IMR-90 (cell line): Measurements from ENCODE around the gene NAPA. TPM values are rescaled to one million over a fixed set of nuclear protein-coding genes. Genes with fewer than 3 reads are reported as not detected.
A peak's percentile ranks its signal among the peaks of the same experiment; 100 is the strongest.

Experiments used
- ATAC-seq: fragments of 200-7000 bp; cut with Tn5 transposase; 2 replicates; pipeline ENCODE4 v1.9.1; 2020; ENCODE audit warnings: low read depth, mild to moderate bottlenecking, moderate library complexity
- BruUV-seq: library from RNA; stranded (reverse); fragments of 400-500 nt; replicated peaks from 2 replicates; lab custom pipeline; 2021; lab: Mats Ljungman, UMichigan
- CTCF ChIA-PET: fragments of 300-600 bp; formaldehyde crosslinking; extraction: SDS; loops from one replicate; lab custom pipeline; 2021; ENCODE audit warnings: antibody characterized with exemption; lab: Yijun Ruan, JAX
- POLR2A ChIA-PET: fragments of 300-600 bp; sonication (Branson Sonifier 250); formaldehyde crosslinking; loops from one replicate; lab custom pipeline; 2022; ENCODE audit warnings: antibody characterized with exemption; ENCODE audit not compliant: unreplicated experiment; lab: Charles Lee
- DNase-seq: peaks from one replicate; pipeline ENCODE4 v3.0.0; 2013
- H2AFZ ChIP-seq: replicated peaks from 2 replicates; pipeline ENCODE3; 2013; ENCODE audit warnings: low read length, mild to moderate bottlenecking; ENCODE audit not compliant: poor library complexity
- H2AK5ac ChIP-seq: 2 replicates; pipeline ENCODE4 v1.6.1; 2013; ENCODE audit warnings: low read depth, low read length, inconsistent platforms
- H2AK9ac ChIP-seq: replicated peaks from 2 replicates; pipeline ENCODE3; 2013; ENCODE audit warnings: mild to moderate bottlenecking, low read depth, low read length, moderate library complexity; ENCODE audit not compliant: poor library complexity
- H2BK120ac ChIP-seq: 2 replicates; pipeline ENCODE4 v1.6.1; 2013; ENCODE audit warnings: low read depth, low read length, inconsistent platforms
- H2BK15ac ChIP-seq: 3 replicates; pipeline ENCODE4 v1.6.1; 2013; ENCODE audit warnings: low read depth, low read length, inconsistent platforms
- H2BK20ac ChIP-seq: 2 replicates; pipeline ENCODE4 v1.6.1; 2013; ENCODE audit warnings: low read depth, mild to moderate bottlenecking, inconsistent platforms, low read length, moderate library complexity
- H2BK5ac ChIP-seq: 2 replicates; pipeline ENCODE4 v1.6.1; 2013; ENCODE audit warnings: mild to moderate bottlenecking, low read depth, low read length, inconsistent platforms; ENCODE audit not compliant: poor library complexity, severe bottlenecking
- H3K14ac ChIP-seq: replicated peaks from 2 replicates; pipeline ENCODE4 v1.6.1; 2013; ENCODE audit warnings: low read depth, low read length, inconsistent platforms
- H3K18ac ChIP-seq: 2 replicates; pipeline ENCODE4 v1.6.1; 2013; ENCODE audit warnings: low read depth, low read length, control low read depth
- H3K23ac ChIP-seq: 2 replicates; pipeline ENCODE4 v1.6.1; 2013; ENCODE audit warnings: low read depth, low read length, inconsistent platforms
- H3K27ac ChIP-seq: 2 replicates; pipeline ENCODE4 v1.5.1; 2013; ENCODE audit warnings: mild to moderate bottlenecking, control low read depth, low read length; ENCODE audit not compliant: insufficient read depth
- H3K27me3 ChIP-seq: 2 replicates; pipeline ENCODE4 v1.6.1; 2013; ENCODE audit warnings: low read length; ENCODE audit not compliant: control insufficient read depth, insufficient read depth
- H3K36me3 ChIP-seq: 2 replicates; pipeline ENCODE4 v1.6.1; 2013; ENCODE audit warnings: low read length, mixed read lengths; ENCODE audit not compliant: control insufficient read depth, insufficient read depth
- H3K4ac ChIP-seq: 2 replicates; pipeline ENCODE4 v1.6.1; 2013; ENCODE audit warnings: low read depth, low read length, inconsistent platforms
- H3K4me1 ChIP-seq: 2 replicates; pipeline ENCODE4 v1.6.1; 2013; ENCODE audit warnings: low read length, mixed read lengths; ENCODE audit not compliant: control insufficient read depth, insufficient read depth
- H3K4me2 ChIP-seq: 2 replicates; pipeline ENCODE4 v1.6.1; 2013; ENCODE audit warnings: low read depth, mild to moderate bottlenecking, control low read depth, low read length, moderate library complexity
- H3K4me3 ChIP-seq: 2 replicates; pipeline ENCODE4 v1.5.1; 2013; ENCODE audit warnings: low read depth, mild to moderate bottlenecking, control low read depth, low read length, moderate library complexity; ENCODE audit not compliant: insufficient read depth
- H3K56ac ChIP-seq: 2 replicates; pipeline ENCODE4 v1.6.1; 2013; ENCODE audit warnings: low read length, inconsistent platforms; ENCODE audit not compliant: insufficient read depth; ENCODE audit errors: extremely low read depth
- H3K79me1 ChIP-seq, 2 experiments: 2 replicates each; pipeline ENCODE4 v1.6.1; 2013; ENCODE audit warnings: low read length in 2 of 2, inconsistent platforms in 1 of 2, low read depth in 1 of 2
- H3K9ac ChIP-seq: 2 replicates; pipeline ENCODE4 v1.6.1; 2013; ENCODE audit warnings: low read depth, low read length, control low read depth
- H3K9me1 ChIP-seq: 2 replicates; pipeline ENCODE4 v1.6.1; 2013; ENCODE audit warnings: low read length, inconsistent platforms; ENCODE audit not compliant: insufficient read depth
- H3K9me3 ChIP-seq: 2 replicates; pipeline ENCODE4 v1.6.1; 2013; ENCODE audit warnings: low read length; ENCODE audit not compliant: control insufficient read depth, insufficient read depth
- H4K20me1 ChIP-seq: 2 replicates; pipeline ENCODE4 v1.6.1; 2013; ENCODE audit warnings: low read length, inconsistent platforms; ENCODE audit not compliant: insufficient read depth
- H4K5ac ChIP-seq: 2 replicates; pipeline ENCODE4 v1.6.1; 2013; ENCODE audit warnings: mild to moderate bottlenecking, low read depth, low read length, control low read depth
- H4K8ac ChIP-seq, 2 experiments: 2 replicates each; pipeline ENCODE4 v1.6.1; 2013; ENCODE audit warnings: low read depth in 2 of 2, low read length in 2 of 2, control low read depth in 1 of 2, inconsistent platforms in 1 of 2
- H4K91ac ChIP-seq: 2 replicates; pipeline ENCODE4 v1.6.1; 2013; ENCODE audit warnings: low read depth, low read length, inconsistent platforms; ENCODE audit not compliant: insufficient read depth
- CHD1 ChIP-seq: IDR thresholded peaks from 2 replicates; pipeline ENCODE4 v1.6.1; 2012; ENCODE audit warnings: low read depth, low read length, improper control_type of control experiment
- ELK1 ChIP-seq: fragments of 150-350 bp; IDR thresholded peaks from 2 replicates; pipeline ENCODE4 v1.6.1; 2016; ENCODE audit warnings: low read depth, mild to moderate bottlenecking, low read length, moderate library complexity, borderline replicate concordance
- MAZ ChIP-seq: IDR thresholded peaks from 2 replicates; pipeline ENCODE4 v1.6.1; 2012; ENCODE audit warnings: low read depth, mild to moderate bottlenecking, low read length, improper control_type of control experiment, moderate library complexity, borderline replicate concordance
- MXI1 ChIP-seq: IDR thresholded peaks from 2 replicates; pipeline ENCODE4 v1.6.1; 2012; ENCODE audit warnings: low read depth, mild to moderate bottlenecking, low read length, moderate library complexity, borderline replicate concordance
- RAD21 ChIP-seq: IDR thresholded peaks from 2 replicates; pipeline ENCODE4 v1.6.1; 2012; ENCODE audit warnings: low read length, improper control_type of control experiment
- RFX5 ChIP-seq: IDR thresholded peaks from 2 replicates; pipeline ENCODE4 v1.8.0; 2012; ENCODE audit warnings: low read depth, mild to moderate bottlenecking, low read length, moderate library complexity
- WGBS, 2 experiments: methylation state at CpG; one replicate each; pipeline versions ENCODE4 v1.1.5 to v1.1.7; 2013; ENCODE audit warnings: missing lambda C conversion rate in 2 of 2; ENCODE audit not compliant: insufficient read length in 1 of 2; ENCODE audit errors: extremely low coverage in 2 of 2; 5-methylcytosine and 5-hydroxymethylcytosine counted together
- dilution Hi-C: fragments of 300-500 bp; cut with HindIII; formaldehyde crosslinking; loops from one replicate; pipeline ENCODE4 v1.14.3; 2018; ENCODE audit warnings: low sequenced_read_pairs; ENCODE audit not compliant: unreplicated experiment
- in situ Hi-C: fragments of 300-500 bp; cut with MboI; formaldehyde crosslinking; loops from 3 replicates; pipeline ENCODE4 v1.14.3; 2019; ENCODE audit warnings: low sequenced_read_pairs, inconsistent platforms, mixed read lengths
- intact Hi-C: fragments of 100-400 bp; cut with micrococcal nuclease; formaldehyde crosslinking; loops from 2 replicates; pipeline ENCODE4 v1.10.0; 2022
- polyA plus RNA-seq, 3 experiments: library from polyadenylated mRNA; depleted of rRNA; stranded (reverse); fragments of >200 nt; gene quantifications; 2 replicates each; pipeline ENCODE4 v1.2.3, GENCODE V29; 2012; ENCODE audit warnings: low replicate concordance in 1 of 3
- total RNA-seq: library from RNA; depleted of rRNA; stranded (reverse); fragments of >200 nt; gene quantifications from 2 replicates; pipeline ENCODE4 v1.2.3, GENCODE V29; 2012

The NAPA gene
- total and polyA plus RNA-seq, 2 of the 4 experiments (the other 2 are of a cell fraction): 76.4 to 126 TPM

GRCh38 chr19:47483800-47484690 lies 30.8 kb downstream of the NAPA start, which contains the start of gene KPTN (continued):
- TF ChIP-seq ELK1 (no peak), RAD21 (peak; percentile 57)

GRCh38 chr19:47483200-47483599 lies 31.7 kb downstream of the NAPA start:
- no peaks in the 10 kb centered on the region for H4K20me1 ChIP-seq
- H3K36me3 ChIP-seq: peaks cover 5% of the 10 kb centered on the region; the same call in 1 of the 2 replicates
- H3K4me2 ChIP-seq: peak overlapping the region; percentile 49
- CTCF ChIA-PET: interaction anchor here (0.8 to 2.0 kb wide), 8 partner anchors 9 to 50 kb away, joined by 3 to 12 read pairs (median 5); partner anchors contain the start of genes NAPA and SLC8A2
- POLR2A ChIA-PET: no interaction called here
- TF ChIP-seq MXI1 (no peak), RFX5 (no peak), CHD1 (no peak), MAZ (no peak), ELK1 (no peak)
- peak overlapping the region; percentile 11 for H4K5ac ChIP-seq
- 0 out of 2 replicates have a peak overlapping the region, but pooled peaks have one; percentile 67 for H4K91ac ChIP-seq
- intact Hi-C loops (loop anchor here (5.0 kb wide), 1 partner anchor 46 kb away; no protein-coding TSS in a partner anchor), dilution Hi-C loops (no loop called here), in situ Hi-C loops (no loop called here)
- no peak overlapping the region for H2BK5ac ChIP-seq
- H3K23ac ChIP-seq: no peak overlapping the region
- no peak overlapping the region for H3K27ac ChIP-seq
- H3K9me1 ChIP-seq: no peaks in the 10 kb centered on the region
- H3K4me3 ChIP-seq: no peak overlapping the region
- no peak overlapping the region for H3K18ac ChIP-seq
- peaks cover 0 to 18% of the 10 kb centered on the region in 2 experiments; a peak in 2 of 4 replicates for H3K79me1 ChIP-seq
- no peak overlapping the region for H3K56ac ChIP-seq
- H4K8ac ChIP-seq: peak overlapping the region; percentile 81 to 94
- H3K4ac ChIP-seq: peak overlapping the region; percentile 34
- no peaks in the 10 kb centered on the region for H3K9me3 ChIP-seq
- H3K4me1 ChIP-seq: peaks cover 2% of the 10 kb centered on the region; the same call in 1 of the 2 replicates
- WGBS, 2 experiments: 84% methylated on average over 5 of the region's 15 CpGs; no CpG with 5 or more reads in 1 of the 2 experiments
- DNase-seq (no peak), ATAC-seq (no peak)
- H2BK15ac ChIP-seq: no peak overlapping the region
- no peak overlapping the region for H2BK120ac ChIP-seq
- H2AK9ac ChIP-seq: no peak overlapping the region
- 0 out of 2 replicates have a peak overlapping the region, but pooled peaks have one; percentile 10 for H3K14ac ChIP-seq
- H2BK20ac ChIP-seq: no peak overlapping the region
- H3K27me3 ChIP-seq: no peaks in the 10 kb centered on the region
- H2AK5ac ChIP-seq: peak overlapping the region; percentile 31
- peak overlapping the region; percentile 90 for H2AFZ ChIP-seq
- BruUV-seq: no TSS peak
- H3K9ac ChIP-seq: peak overlapping the region; percentile 57; the same call in 1 of the 2 replicates
